ENCODE data around the gene UGT1A7. TPM values are rescaled to one million over a fixed set of nuclear protein-coding genes. Genes with fewer than 3 reads are reported as not detected.
A peak's percentile ranks its signal among the peaks of the same experiment; 100 is the strongest.

UGT1A7 gene
- total RNA-seq, 1 donor from 2014 or later: not detected

DNA sequence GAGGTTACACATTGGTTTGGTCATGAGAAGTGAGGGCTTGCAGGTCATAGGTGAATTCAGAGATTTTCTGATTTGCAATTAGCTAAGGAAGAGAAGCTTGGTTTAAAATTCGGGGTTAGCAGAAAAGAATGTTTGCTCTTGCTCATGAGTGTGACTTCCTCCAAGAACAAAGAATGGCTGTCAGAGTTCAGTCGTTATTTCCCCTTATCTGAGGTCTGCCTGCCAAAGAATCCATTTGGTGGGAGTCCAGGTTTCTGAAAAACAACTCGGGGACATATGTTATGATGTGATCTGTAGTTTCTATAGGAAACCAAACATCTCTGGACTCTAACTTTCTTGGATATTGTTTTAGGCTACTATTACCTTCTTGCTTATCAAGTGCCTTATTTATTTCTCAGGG is 7.8 kb downstream of the UGT1A7 start:
- peaks cover 11% of the 10 kb centered on the region for H3K4me1 Mint-ChIP-seq (ENCODE audit: low read depth)
- TF ChIP-seq, protein P1, sequence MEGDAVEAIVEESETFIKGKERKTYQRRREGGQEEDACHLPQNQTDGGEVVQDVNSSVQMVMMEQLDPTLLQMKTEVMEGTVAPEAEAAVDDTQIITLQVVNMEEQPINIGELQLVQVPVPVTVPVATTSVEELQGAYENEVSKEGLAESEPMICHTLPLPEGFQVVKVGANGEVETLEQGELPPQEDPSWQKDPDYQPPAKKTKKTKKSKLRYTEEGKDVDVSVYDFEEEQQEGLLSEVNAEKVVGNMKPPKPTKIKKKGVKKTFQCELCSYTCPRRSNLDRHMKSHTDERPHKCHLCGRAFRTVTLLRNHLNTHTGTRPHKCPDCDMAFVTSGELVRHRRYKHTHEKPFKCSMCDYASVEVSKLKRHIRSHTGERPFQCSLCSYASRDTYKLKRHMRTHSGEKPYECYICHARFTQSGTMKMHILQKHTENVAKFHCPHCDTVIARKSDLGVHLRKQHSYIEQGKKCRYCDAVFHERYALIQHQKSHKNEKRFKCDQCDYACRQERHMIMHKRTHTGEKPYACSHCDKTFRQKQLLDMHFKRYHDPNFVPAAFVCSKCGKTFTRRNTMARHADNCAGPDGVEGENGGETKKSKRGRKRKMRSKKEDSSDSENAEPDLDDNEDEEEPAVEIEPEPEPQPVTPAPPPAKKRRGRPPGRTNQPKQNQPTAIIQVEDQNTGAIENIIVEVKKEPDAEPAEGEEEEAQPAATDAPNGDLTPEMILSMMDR (IDR thresholded peaks at IDR 0.05; ENCODE audit: unreplicated experiment): no peak
- no peaks in the 10 kb centered on the region for H3K27me3 Mint-ChIP-seq
- H3K36me3 Mint-ChIP-seq (ENCODE audit: insufficient read depth): no peaks in the 10 kb centered on the region
- DNase-seq (ENCODE audit: low spot score, unreplicated experiment): no peak
- no peak overlapping the region for H3K27ac Mint-ChIP-seq
- no peak overlapping the region for H3K4me3 Mint-ChIP-seq (ENCODE audit: low read depth)
- peaks cover 3% of the 10 kb centered on the region for H3K9me3 Mint-ChIP-seq (ENCODE audit: low read depth)

DNA sequence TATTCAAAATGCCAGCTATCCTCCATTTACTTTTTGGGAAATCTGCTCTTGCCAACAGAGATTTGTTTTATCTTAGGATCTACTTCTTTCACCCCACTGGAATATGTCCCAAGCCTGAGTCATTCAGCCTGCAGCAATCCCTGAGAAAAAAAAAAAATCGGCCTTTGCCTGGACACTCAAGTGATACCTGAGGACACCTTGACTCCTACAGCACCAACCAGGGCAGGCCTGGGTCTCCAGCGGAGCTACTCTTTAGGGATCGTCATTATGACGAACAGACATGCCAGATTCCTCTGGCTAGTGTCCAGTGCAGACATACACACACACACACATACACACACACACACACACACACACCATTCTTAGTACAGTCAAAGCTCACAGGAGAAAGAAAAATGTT is 8.7 kb downstream of the UGT1A7 start:
- Mint-ChIP-seq H3K4me3 (ENCODE audit: low read depth) (no peak overlapping the region), H3K36me3 (ENCODE audit: insufficient read depth) (no peaks in the 10 kb centered on the region), H3K27me3 (no peaks in the 10 kb centered on the region), H3K9me3 (ENCODE audit: low read depth) (peaks cover 3% of the 10 kb centered on the region), H3K27ac (no peak overlapping the region), H3K4me1 (ENCODE audit: low read depth) (peaks cover 11% of the 10 kb centered on the region)
- no peak for DNase-seq (ENCODE audit: low spot score, unreplicated experiment)
- TF ChIP-seq, protein P1 (IDR thresholded peaks at IDR 0.05; ENCODE audit: unreplicated experiment): no peak

DNA sequence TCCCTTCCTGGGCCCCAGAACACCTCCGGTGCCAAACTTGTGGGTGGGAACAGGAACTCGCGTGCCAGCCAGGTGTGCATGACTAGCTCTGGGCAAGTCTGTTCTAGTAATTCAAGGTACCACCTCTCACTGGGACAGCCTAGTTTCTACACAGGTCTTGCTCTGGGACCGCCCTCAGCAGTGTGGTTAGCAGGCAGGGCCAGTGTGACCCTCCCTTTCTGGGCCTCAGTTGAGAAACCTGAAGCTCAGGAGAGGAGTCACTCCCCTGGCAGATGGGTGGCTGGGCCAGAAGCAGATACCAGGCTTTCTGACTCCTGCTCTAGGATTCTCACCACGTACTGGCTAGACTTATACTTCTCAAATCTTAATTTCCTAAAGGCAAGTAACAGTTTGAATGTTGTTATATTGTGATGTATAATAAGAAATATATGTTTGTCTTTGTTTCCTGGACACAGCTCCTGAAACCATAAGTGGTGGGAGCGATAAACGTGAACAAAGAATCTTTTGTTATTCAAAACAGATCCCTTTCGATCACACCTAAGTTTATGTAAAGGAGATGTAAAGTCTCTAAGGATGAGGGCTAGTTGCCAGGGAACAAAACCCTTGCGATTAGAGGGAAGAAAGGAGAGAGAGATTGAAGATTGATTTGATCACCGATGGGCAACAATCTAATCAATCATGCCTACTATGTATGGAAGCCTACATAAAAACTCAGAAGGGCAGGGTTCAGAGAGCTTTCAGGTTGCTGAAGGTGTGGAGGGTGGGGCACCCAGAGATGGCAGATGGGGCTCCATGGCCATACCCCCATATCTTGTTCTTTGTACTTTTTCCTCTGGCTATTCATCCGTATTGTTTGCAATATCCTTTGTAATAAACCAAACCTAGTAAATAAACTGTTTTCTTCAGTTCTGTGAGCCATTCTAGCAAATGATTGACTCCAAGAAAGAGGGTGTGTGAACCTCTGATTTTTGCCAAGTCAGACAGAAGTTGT is 10.0 kb downstream of the UGT1A7 start:
- no peaks in the 10 kb centered on the region for H3K36me3 Mint-ChIP-seq (ENCODE audit: insufficient read depth)
- no peaks in the 10 kb centered on the region for H3K27me3 Mint-ChIP-seq
- H3K9me3 Mint-ChIP-seq (ENCODE audit: low read depth): peaks cover 3% of the 10 kb centered on the region
- peaks cover 11% of the 10 kb centered on the region for H3K4me1 Mint-ChIP-seq (ENCODE audit: low read depth)
- DNase-seq (ENCODE audit: low spot score, unreplicated experiment): no peak
- no peak overlapping the region for H3K4me3 Mint-ChIP-seq (ENCODE audit: low read depth)
- H3K27ac Mint-ChIP-seq: no peak overlapping the region
- TF ChIP-seq, protein P1 (IDR thresholded peaks at IDR 0.05; ENCODE audit: unreplicated experiment): no peak

GRCh38 chr2:233692648-233693047 is 10.9 kb downstream of the UGT1A7 start, which contains the start of gene UGT1A6:
Gene UGT1A6, plus strand, starts transcription at chr2:233692890. Its CDS starts 115 bp downstream, at chr2:233693005.
- H3K4me3 Mint-ChIP-seq (ENCODE audit: low read depth): no peak within 1 kb of the TSS
- TF ChIP-seq, protein P1 (IDR thresholded peaks at IDR 0.05; ENCODE audit: unreplicated experiment): no peak
- no peaks in the 10 kb centered on the region for H3K27me3 Mint-ChIP-seq
- H3K9me3 Mint-ChIP-seq (ENCODE audit: low read depth): peaks cover 3% of the 10 kb centered on the region
- H3K4me1 Mint-ChIP-seq (ENCODE audit: low read depth): peaks cover 11% of the 10 kb centered on the region
- no peak within 1 kb of the TSS for H3K27ac Mint-ChIP-seq
- DNase-seq (ENCODE audit: low spot score, unreplicated experiment): no peak
- no peaks in the 10 kb centered on the region for H3K36me3 Mint-ChIP-seq (ENCODE audit: insufficient read depth)

DNA sequence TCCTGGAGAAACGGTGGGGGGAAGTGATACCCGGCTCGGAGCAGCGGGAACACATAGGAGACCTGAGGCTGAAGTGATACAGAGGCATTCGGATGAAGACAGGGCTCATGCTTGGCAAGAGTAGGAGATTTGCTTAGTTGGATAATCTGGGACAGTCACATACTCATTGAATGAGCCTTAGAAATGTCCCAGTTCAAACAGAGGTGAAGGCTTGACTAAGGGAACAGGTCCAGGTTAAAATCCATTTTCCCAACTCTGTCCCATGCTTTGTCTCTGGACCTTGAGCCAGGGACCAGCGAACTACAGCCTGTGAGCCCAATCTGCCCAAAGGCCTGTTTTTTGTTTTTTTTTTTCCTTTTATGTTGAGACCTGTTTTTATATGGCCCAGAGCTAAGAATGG is 12.3 kb downstream of the UGT1A7 start:
- no peaks in the 10 kb centered on the region for H3K36me3 Mint-ChIP-seq (ENCODE audit: insufficient read depth)
- H3K4me3 Mint-ChIP-seq (ENCODE audit: low read depth): no peak overlapping the region
- no peak for DNase-seq (ENCODE audit: low spot score, unreplicated experiment)
- H3K27ac Mint-ChIP-seq: peak overlapping the region; percentile 43
- peaks cover 11% of the 10 kb centered on the region for H3K4me1 Mint-ChIP-seq (ENCODE audit: low read depth)
- H3K27me3 Mint-ChIP-seq: no peaks in the 10 kb centered on the region
- TF ChIP-seq, protein P1 (IDR thresholded peaks at IDR 0.05; ENCODE audit: unreplicated experiment): no peak
- no peaks in the 10 kb centered on the region for H3K9me3 Mint-ChIP-seq (ENCODE audit: low read depth)

All from progenitor cell of endocrine pancreas (in vitro differentiated cells).